ENCODE results near the gene OTUD5.

The OTUD5 gene

GRCh38 chrX:48936429-48937053 is 20.9 kb downstream of the OTUD5 start:
- Histone ChIP-seq H3K27ac (ENCODE audit: low read depth, low read length) (peak overlapping the region; percentile 73), H3K36me3 (ENCODE audit: control insufficient read depth, insufficient read depth, low read length) (peaks cover 28% of the 10 kb centered on the region), H3K9ac (ENCODE audit: low read depth, low read length) (no peak overlapping the region), H3K4me1 (ENCODE audit: control insufficient read depth, insufficient read depth, low read length) (peaks cover 10% of the 10 kb centered on the region; the same call in 1 of the 2 replicates), H3K9me3 (ENCODE audit: control insufficient read depth, insufficient read depth, low read length) (peaks cover 38% of the 10 kb centered on the region), H3K27me3 (ENCODE audit: control insufficient read depth, insufficient read depth, low read length) (no peaks in the 10 kb centered on the region), H3K4me3 (ENCODE audit: low read depth, low read length) (no peak overlapping the region)

- Histone ChIP-seq H3K9me3 (ENCODE audit: control insufficient read depth, insufficient read depth, low read length) (peaks cover 34% of the 10 kb centered on the region), H3K27ac (ENCODE audit: low read depth, low read length) (no peak overlapping the region), H3K4me1 (ENCODE audit: control insufficient read depth, insufficient read depth, low read length) (peaks cover 10% of the 10 kb centered on the region; the same call in 1 of the 2 replicates), H3K36me3 (ENCODE audit: control insufficient read depth, insufficient read depth, low read length) (peaks cover 34% of the 10 kb centered on the region), H3K27me3 (ENCODE audit: control insufficient read depth, insufficient read depth, low read length) (no peaks in the 10 kb centered on the region), H3K4me3 (ENCODE audit: low read depth, low read length) (no peak overlapping the region), H3K9ac (ENCODE audit: low read depth, low read length) (no peak overlapping the region)
These were observed 22.1 kb downstream of the OTUD5 start for GRCh38 chrX:48935301-48935670.

GRCh38 chrX:48934581-48935300 is 22.7 kb downstream of the OTUD5 start:
- H3K36me3 ChIP-seq (ENCODE audit: control insufficient read depth, insufficient read depth, low read length), result peaks cover 32% of the 10 kb centered on the region
- H3K9ac ChIP-seq (ENCODE audit: low read depth, low read length), result no peak overlapping the region
- no peaks in the 10 kb centered on the region for H3K27me3 ChIP-seq (ENCODE audit: control insufficient read depth, insufficient read depth, low read length)
- no peak overlapping the region for H3K4me3 ChIP-seq (ENCODE audit: low read depth, low read length)
- peaks cover 33% of the 10 kb centered on the region for H3K9me3 ChIP-seq (ENCODE audit: control insufficient read depth, insufficient read depth, low read length)
- peaks cover 10% of the 10 kb centered on the region; the same call in 1 of the 2 replicates for H3K4me1 ChIP-seq (ENCODE audit: control insufficient read depth, insufficient read depth, low read length)
- H3K27ac ChIP-seq (ENCODE audit: low read depth, low read length), result no peak overlapping the region

GRCh38 chrX:48933757-48934156 is 23.6 kb downstream of the OTUD5 start:
- Histone ChIP-seq H3K4me1 (ENCODE audit: control insufficient read depth, insufficient read depth, low read length) (peaks cover 10% of the 10 kb centered on the region; the same call in 1 of the 2 replicates), H3K27ac (ENCODE audit: low read depth, low read length) (no peak overlapping the region), H3K9ac (ENCODE audit: low read depth, low read length) (no peak overlapping the region), H3K9me3 (ENCODE audit: control insufficient read depth, insufficient read depth, low read length) (peaks cover 33% of the 10 kb centered on the region), H3K27me3 (ENCODE audit: control insufficient read depth, insufficient read depth, low read length) (no peaks in the 10 kb centered on the region), H3K4me3 (ENCODE audit: low read depth, low read length) (no peak overlapping the region), H3K36me3 (ENCODE audit: control insufficient read depth, insufficient read depth, low read length) (peaks cover 29% of the 10 kb centered on the region)

GRCh38 chrX:48927736-48928382 is 29.5 kb downstream of the OTUD5 start:
- H3K4me3 ChIP-seq (ENCODE audit: low read depth, low read length), result peak overlapping the region; percentile 51
- peaks cover 27% of the 10 kb centered on the region for H3K9me3 ChIP-seq (ENCODE audit: control insufficient read depth, insufficient read depth, low read length)
- H3K9ac ChIP-seq (ENCODE audit: low read depth, low read length), result peak overlapping the region; percentile 40; the same call in 1 of the 2 replicates
- H3K4me1 ChIP-seq (ENCODE audit: control insufficient read depth, insufficient read depth, low read length), result peaks cover 15% of the 10 kb centered on the region
- H3K27me3 ChIP-seq (ENCODE audit: control insufficient read depth, insufficient read depth, low read length), result no peaks in the 10 kb centered on the region
- peak overlapping the region; percentile 98 for H3K27ac ChIP-seq (ENCODE audit: low read depth, low read length)
- peaks cover 36% of the 10 kb centered on the region for H3K36me3 ChIP-seq (ENCODE audit: control insufficient read depth, insufficient read depth, low read length)

GRCh38 chrX:48927123-48927522 is 30.3 kb downstream of the OTUD5 start:
- H3K9me3 ChIP-seq (ENCODE audit: control insufficient read depth, insufficient read depth, low read length), result peaks cover 25% of the 10 kb centered on the region

GRCh38 chrX:48924270-48924669 is 33.1 kb downstream of the OTUD5 start:
- Histone ChIP-seq H3K36me3 (ENCODE audit: control insufficient read depth, insufficient read depth, low read length) (peaks cover 23% of the 10 kb centered on the region), H3K27me3 (ENCODE audit: control insufficient read depth, insufficient read depth, low read length) (no peaks in the 10 kb centered on the region), H3K9me3 (ENCODE audit: control insufficient read depth, insufficient read depth, low read length) (peaks cover 23% of the 10 kb centered on the region), H3K4me3 (ENCODE audit: low read depth, low read length) (no peak overlapping the region), H3K4me1 (ENCODE audit: control insufficient read depth, insufficient read depth, low read length) (peaks cover 28% of the 10 kb centered on the region), H3K9ac (ENCODE audit: low read depth, low read length) (no peak overlapping the region), H3K27ac (ENCODE audit: low read depth, low read length) (no peak overlapping the region)

More at GRCh38 chrX:48927123-48927522, 30.3 kb downstream of the OTUD5 start:
- H3K27ac ChIP-seq (ENCODE audit: low read depth, low read length), result peak overlapping the region; percentile 98
- no peaks in the 10 kb centered on the region for H3K27me3 ChIP-seq (ENCODE audit: control insufficient read depth, insufficient read depth, low read length)
- peaks cover 15% of the 10 kb centered on the region for H3K4me1 ChIP-seq (ENCODE audit: control insufficient read depth, insufficient read depth, low read length)
- H3K36me3 ChIP-seq (ENCODE audit: control insufficient read depth, insufficient read depth, low read length), result peaks cover 32% of the 10 kb centered on the region
- peak overlapping the region; percentile 51 for H3K4me3 ChIP-seq (ENCODE audit: low read depth, low read length)
- peak overlapping the region; percentile 33; the same call in 1 of the 2 replicates for H3K9ac ChIP-seq (ENCODE audit: low read depth, low read length)

GRCh38 chrX:48923771-48924170 is 33.6 kb downstream of the OTUD5 start:
- Histone ChIP-seq H3K4me1 (ENCODE audit: control insufficient read depth, insufficient read depth, low read length) (peaks cover 28% of the 10 kb centered on the region), H3K27ac (ENCODE audit: low read depth, low read length) (no peak overlapping the region), H3K36me3 (ENCODE audit: control insufficient read depth, insufficient read depth, low read length) (peaks cover 23% of the 10 kb centered on the region), H3K9me3 (ENCODE audit: control insufficient read depth, insufficient read depth, low read length) (peaks cover 23% of the 10 kb centered on the region), H3K9ac (ENCODE audit: low read depth, low read length) (no peak overlapping the region), H3K27me3 (ENCODE audit: control insufficient read depth, insufficient read depth, low read length) (no peaks in the 10 kb centered on the region), H3K4me3 (ENCODE audit: low read depth, low read length) (no peak overlapping the region)

GRCh38 chrX:48920718-48921104 is 36.7 kb downstream of the OTUD5 start:
- Histone ChIP-seq H3K4me1 (ENCODE audit: control insufficient read depth, insufficient read depth, low read length) (peaks cover 18% of the 10 kb centered on the region), H3K27ac (ENCODE audit: low read depth, low read length) (peak overlapping the region; percentile 23)

GRCh38 chrX:48919947-48920717 is 37.3 kb downstream of the OTUD5 start:
- Histone ChIP-seq H3K9ac (ENCODE audit: low read depth, low read length) (no peak overlapping the region; the same call in 1 of the 2 replicates), H3K4me1 (ENCODE audit: control insufficient read depth, insufficient read depth, low read length) (peaks cover 13% of the 10 kb centered on the region), H3K36me3 (ENCODE audit: control insufficient read depth, insufficient read depth, low read length) (peaks cover 31% of the 10 kb centered on the region), H3K9me3 (ENCODE audit: control insufficient read depth, insufficient read depth, low read length) (peaks cover 13% of the 10 kb centered on the region), H3K4me3 (ENCODE audit: low read depth, low read length) (peak overlapping the region; percentile 84), H3K27me3 (ENCODE audit: control insufficient read depth, insufficient read depth, low read length) (no peaks in the 10 kb centered on the region), H3K27ac (ENCODE audit: low read depth, low read length) (peak overlapping the region; percentile 98)

More at GRCh38 chrX:48920718-48921104, 36.7 kb downstream of the OTUD5 start:
- Histone ChIP-seq H3K27me3 (ENCODE audit: control insufficient read depth, insufficient read depth, low read length) (no peaks in the 10 kb centered on the region), H3K36me3 (ENCODE audit: control insufficient read depth, insufficient read depth, low read length) (peaks cover 31% of the 10 kb centered on the region), H3K9me3 (ENCODE audit: control insufficient read depth, insufficient read depth, low read length) (peaks cover 16% of the 10 kb centered on the region), H3K4me3 (ENCODE audit: low read depth, low read length) (peak overlapping the region; percentile 84; the same call in 1 of the 2 replicates), H3K9ac (ENCODE audit: low read depth, low read length) (no peak overlapping the region)

Data from HUES48 (cell line).